Cardiac muscle cell (in vitro differentiated cells and primary cell): ENCODE data around the gene NR1H3. TPM values are rescaled to one million over a fixed set of nuclear protein-coding genes. Genes with fewer than 3 reads are reported as not detected.

Experiments used
- DNase-seq, 2 donors: peaks; one replicate each; pipeline versions ENCODE4 v3.0.0 to v3.0.0-alpha.2; 2010 to 2017; ENCODE audit warnings: low read depth in 1 of 2, low spot score in 1 of 2
- H3K27ac ChIP-seq: fragments of 200-600 bp; sonication (generic); 2 replicates; pipeline ENCODE4 v1.5.1; 2016
- H3K27me3 ChIP-seq: fragments of 200-600 bp; sonication (generic); 2 replicates; pipeline ENCODE4 v1.6.0; 2016; ENCODE audit warnings: control low read depth
- H3K36me3 ChIP-seq: fragments of 200-600 bp; sonication (generic); 2 replicates; pipeline ENCODE4 v1.5.1; 2016; ENCODE audit warnings: control low read depth
- H3K4me1 ChIP-seq: fragments of 200-600 bp; sonication (generic); 2 replicates; pipeline ENCODE4 v1.8.1; 2017; ENCODE audit warnings: low read depth, mild to moderate bottlenecking, mixed run types
- H3K4me3 ChIP-seq: fragments of 200-600 bp; sonication (generic); 2 replicates; pipeline ENCODE4 v1.5.1; 2016; ENCODE audit warnings: mild to moderate bottlenecking
- H3K9me3 ChIP-seq: fragments of 200-600 bp; sonication (generic); 2 replicates; pipeline ENCODE4 v1.5.1; 2017; ENCODE audit warnings: low read depth, mild to moderate bottlenecking, control low read depth
- polyA plus RNA-seq: library from polyadenylated mRNA; unstranded; fragments of >200 nt; fragmentation: Nextera tagmentation; extraction: Ambion mirVana; gene quantifications from 2 replicates; pipeline ENCODE4 v1.2.1, GENCODE V29; 2016
- total RNA-seq: library from RNA; depleted of rRNA; stranded (reverse); fragments of >200 nt; gene quantifications from 2 replicates; pipeline ENCODE4 v1.2.3, GENCODE V29; 2016
- TF ChIP-seq, protein P1 (sequence below): IDR thresholded peaks from 2 replicates; pipeline ENCODE4 v1.5.1; 2012; ENCODE audit warnings: low read depth, mild to moderate bottlenecking, low read length

NR1H3 gene
- total and polyA plus RNA-seq, 2 experiments from 2014 or later: 16.2 to 31.6 TPM

- Histone ChIP-seq H3K9me3 (no peaks in the 10 kb centered on the region), H3K36me3 (peaks cover 74% of the 10 kb centered on the region), H3K27me3 (no peaks in the 10 kb centered on the region), H3K4me3 (no peak overlapping the region), H3K4me1 (peaks cover 19% of the 10 kb centered on the region), H3K27ac (no peak overlapping the region)
- DNase-seq: no peak
- TF ChIP-seq, protein P1, sequence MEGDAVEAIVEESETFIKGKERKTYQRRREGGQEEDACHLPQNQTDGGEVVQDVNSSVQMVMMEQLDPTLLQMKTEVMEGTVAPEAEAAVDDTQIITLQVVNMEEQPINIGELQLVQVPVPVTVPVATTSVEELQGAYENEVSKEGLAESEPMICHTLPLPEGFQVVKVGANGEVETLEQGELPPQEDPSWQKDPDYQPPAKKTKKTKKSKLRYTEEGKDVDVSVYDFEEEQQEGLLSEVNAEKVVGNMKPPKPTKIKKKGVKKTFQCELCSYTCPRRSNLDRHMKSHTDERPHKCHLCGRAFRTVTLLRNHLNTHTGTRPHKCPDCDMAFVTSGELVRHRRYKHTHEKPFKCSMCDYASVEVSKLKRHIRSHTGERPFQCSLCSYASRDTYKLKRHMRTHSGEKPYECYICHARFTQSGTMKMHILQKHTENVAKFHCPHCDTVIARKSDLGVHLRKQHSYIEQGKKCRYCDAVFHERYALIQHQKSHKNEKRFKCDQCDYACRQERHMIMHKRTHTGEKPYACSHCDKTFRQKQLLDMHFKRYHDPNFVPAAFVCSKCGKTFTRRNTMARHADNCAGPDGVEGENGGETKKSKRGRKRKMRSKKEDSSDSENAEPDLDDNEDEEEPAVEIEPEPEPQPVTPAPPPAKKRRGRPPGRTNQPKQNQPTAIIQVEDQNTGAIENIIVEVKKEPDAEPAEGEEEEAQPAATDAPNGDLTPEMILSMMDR: no peak
Measured at GRCh38 chr11:47284151-47284550, 26.4 kb downstream of the NR1H3 start.

DNA sequence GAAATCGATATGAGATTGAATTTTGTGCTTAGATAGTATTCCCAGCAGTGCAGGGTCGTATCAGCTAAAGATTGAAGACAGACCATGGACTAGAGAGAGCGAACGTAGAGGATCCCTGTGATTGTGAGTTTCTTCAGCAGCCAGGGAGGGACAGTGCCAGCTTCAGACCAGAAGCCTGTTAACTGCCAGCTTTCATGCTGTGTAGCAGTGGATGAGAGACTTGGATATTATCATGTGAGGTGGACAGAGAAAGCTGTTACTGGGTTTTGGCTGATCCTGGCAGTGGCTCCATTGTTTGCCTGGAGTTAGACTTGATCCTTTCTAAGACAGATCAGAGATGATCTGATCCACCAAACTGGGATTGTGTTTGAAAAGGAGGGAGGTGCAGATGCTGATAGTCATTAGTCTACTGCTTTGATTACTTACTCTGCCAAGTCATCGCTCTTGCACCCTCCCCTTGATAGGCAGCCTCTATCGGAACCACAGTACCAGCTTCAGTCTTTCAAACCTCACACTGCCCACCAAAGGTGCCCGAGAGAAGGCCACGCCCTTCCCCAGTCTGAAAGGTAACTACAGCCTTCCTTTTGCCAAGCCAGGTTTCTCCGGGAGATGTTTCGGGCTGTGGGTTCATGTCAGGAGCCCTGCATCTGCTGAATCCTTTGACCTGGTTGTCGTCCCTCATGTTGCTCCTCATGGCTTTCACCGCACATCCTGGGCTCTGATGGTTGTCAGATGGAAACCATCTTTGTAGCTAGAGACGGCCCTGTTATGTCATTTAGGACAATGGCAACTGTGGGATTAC lies 28.4 kb downstream of the NR1H3 start:
- peaks cover 86% of the 10 kb centered on the region for H3K36me3 ChIP-seq
- no peaks in the 10 kb centered on the region for H3K9me3 ChIP-seq

DNA sequence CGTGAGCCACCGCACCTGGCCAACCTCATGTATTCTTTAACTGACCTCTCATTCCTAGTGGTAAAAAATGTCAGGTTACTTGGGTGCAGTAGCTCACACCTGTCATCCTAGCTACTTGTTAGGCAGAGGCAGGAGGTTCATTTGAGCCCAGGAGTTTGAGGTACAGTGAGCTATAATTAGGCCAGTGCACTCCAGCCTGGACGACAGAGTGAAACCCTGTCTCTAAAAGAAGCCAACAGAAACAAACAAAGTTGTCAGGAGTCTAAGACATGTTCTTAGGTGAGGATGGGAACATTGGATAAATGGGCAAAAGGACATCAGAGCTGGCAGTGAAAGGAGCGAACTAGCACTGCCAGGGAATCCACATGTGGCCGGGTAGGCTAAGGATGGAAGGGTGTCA lies 30.3 kb downstream of the NR1H3 start:
- peak overlapping the region; percentile 30 for H3K27ac ChIP-seq
- H3K36me3 ChIP-seq: peaks cover 90% of the 10 kb centered on the region
- no peaks in the 10 kb centered on the region for H3K4me1 ChIP-seq
- DNase-seq: no peak
- H3K9me3 ChIP-seq: no peaks in the 10 kb centered on the region
- TF ChIP-seq, protein P1: no peak
- no peak overlapping the region for H3K4me3 ChIP-seq
- no peaks in the 10 kb centered on the region for H3K27me3 ChIP-seq

More for the DNA sequence above, 28.4 kb downstream of the NR1H3 start:
- TF ChIP-seq, protein P1: no peak
- Histone ChIP-seq H3K27me3 (no peaks in the 10 kb centered on the region), H3K4me3 (no peak overlapping the region), H3K27ac (no peak overlapping the region), H3K4me1 (no peaks in the 10 kb centered on the region)
- DNase-seq: no peak

DNA sequence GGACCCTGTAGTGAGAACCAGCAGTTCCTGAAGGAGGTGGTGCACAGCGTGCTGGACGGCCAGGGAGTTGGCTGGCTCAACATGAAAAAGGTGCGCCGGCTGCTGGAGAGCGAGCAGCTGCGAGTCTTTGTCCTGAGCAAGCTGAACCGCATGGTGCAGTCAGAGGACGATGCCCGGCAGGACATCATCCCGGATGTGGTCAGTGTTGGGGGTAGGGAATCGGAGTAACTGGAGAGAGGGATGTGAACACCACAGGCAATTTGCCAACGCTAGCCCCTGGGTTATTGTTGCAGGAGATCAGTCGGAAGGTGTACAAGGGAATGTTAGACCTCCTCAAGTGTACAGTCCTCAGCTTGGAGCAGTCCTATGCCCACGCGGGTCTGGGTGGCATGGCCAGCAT lies 32.1 kb downstream of the NR1H3 start:
- H3K4me1 ChIP-seq: no peaks in the 10 kb centered on the region
- no peaks in the 10 kb centered on the region for H3K9me3 ChIP-seq
- TF ChIP-seq, protein P1: no peak
- H3K27ac ChIP-seq: no peak overlapping the region
- H3K36me3 ChIP-seq: peaks cover 85% of the 10 kb centered on the region
- H3K4me3 ChIP-seq: no peak overlapping the region
- no peak for DNase-seq
- H3K27me3 ChIP-seq: no peaks in the 10 kb centered on the region

- no peak for DNase-seq
- no peak overlapping the region for H3K4me3 ChIP-seq
- peaks cover 64% of the 10 kb centered on the region for H3K36me3 ChIP-seq
- TF ChIP-seq, protein P1: no peak
- no peaks in the 10 kb centered on the region for H3K27me3 ChIP-seq
- H3K27ac ChIP-seq: no peak overlapping the region
- no peaks in the 10 kb centered on the region for H3K4me1 ChIP-seq
- no peaks in the 10 kb centered on the region for H3K9me3 ChIP-seq
Measured at GRCh38 chr11:47295385-47295784, 37.6 kb downstream of the NR1H3 start.
